ENCODE data around the gene FAM168A. TPM values are rescaled to one million over a fixed set of nuclear protein-coding genes. Genes with fewer than 3 reads are reported as not detected.

The FAM168A gene
- total and polyA plus RNA-seq, 7 donors: 5.3 to 28.6 (median 18.1) TPM

GRCh38 chr11:73416786-73417185, 181.1 kb downstream of the FAM168A start:
- TF ChIP-seq CTCF (IDR thresholded peaks at IDR 0.05): no peak
- Histone ChIP-seq H3K4me1 (peaks cover 29% of the 10 kb centered on the region), H3K27me3 (ENCODE audit: insufficient read depth in 3 of 3, low read length in 2 of 3) (no peaks in the 10 kb centered on the region), H3K9me3 (no peaks in the 10 kb centered on the region), H3K36me3 (ENCODE audit: insufficient read depth in 1 of 2, low read depth in 1 of 2) (peaks cover 5 to 26% of the 10 kb centered on the region in 2 donors), H3K4me3 (no peak overlapping the region), H3K27ac (peak overlapping the region; percentile 59)
- intact Hi-C loops (cut with DNase I): no loop called here
- DNase-seq (no peak), ATAC-seq (peak in 1 of 4 donors; percentile 9)
- 94 to 98% (median 97%) methylated on average over 2 of the region's 2 CpGs for WGBS, 3 donors

- H3K4me3 ChIP-seq: no peak overlapping the region
- no peak for ATAC-seq
- H3K4me1 ChIP-seq: peaks cover 29% of the 10 kb centered on the region
- 85 to 89% (median 85%) methylated on average over 4 of the region's 4 CpGs for WGBS, 3 donors
- no peaks in the 10 kb centered on the region for H3K9me3 ChIP-seq
- TF ChIP-seq CTCF (IDR thresholded peaks at IDR 0.05): no peak
- intact Hi-C loops (cut with DNase I): no loop called here
- peak overlapping the region; percentile 53 for H3K27ac ChIP-seq
- H3K36me3 ChIP-seq (ENCODE audit: insufficient read depth in 1 of 2, low read depth in 1 of 2): peaks cover 5 to 32% of the 10 kb centered on the region in 2 donors
- DNase-seq: no peak
- no peaks in the 10 kb centered on the region for H3K27me3 ChIP-seq (ENCODE audit: insufficient read depth in 3 of 3, low read length in 2 of 3)
Observed at GRCh38 chr11:73415854-73416615, 181.9 kb downstream of the FAM168A start.

- intact Hi-C loops (cut with DNase I): no loop called here
- H3K36me3 ChIP-seq (ENCODE audit: insufficient read depth in 1 of 2, low read depth in 1 of 2): peaks cover 5 to 32% of the 10 kb centered on the region in 2 donors
- WGBS, 3 donors: 39 to 70% (median 58%) methylated on average over 1 of the region's 1 CpG
Observed at GRCh38 chr11:73414977-73415651, 182.8 kb downstream of the FAM168A start.

GRCh38 chr11:73413256-73413655, 184.7 kb downstream of the FAM168A start:
- no peak overlapping the region for H3K27ac ChIP-seq
- H3K4me3 ChIP-seq: no peak overlapping the region
- intact Hi-C loops (cut with DNase I): no loop called here
- DNase-seq: no peak
- peaks cover 29% of the 10 kb centered on the region for H3K4me1 ChIP-seq
- no peaks in the 10 kb centered on the region for H3K27me3 ChIP-seq (ENCODE audit: insufficient read depth in 3 of 3, low read length in 2 of 3)
- WGBS, 3 donors: 85 to 89% (median 86%) methylated on average over 2 of the region's 2 CpGs
- H3K36me3 ChIP-seq (ENCODE audit: insufficient read depth in 1 of 2, low read depth in 1 of 2): peaks cover 2 to 33% of the 10 kb centered on the region in 2 donors
- no peak for TF ChIP-seq CTCF (IDR thresholded peaks at IDR 0.05)
- ATAC-seq: no peak
- H3K9me3 ChIP-seq: no peaks in the 10 kb centered on the region

More at GRCh38 chr11:73414977-73415651, 182.8 kb downstream of the FAM168A start:
- H3K4me1 ChIP-seq: peaks cover 29% of the 10 kb centered on the region
- ATAC-seq: peak; percentile 51 to 87 (median 66)
- H3K27ac ChIP-seq: peak overlapping the region; percentile 53
- no peaks in the 10 kb centered on the region for H3K27me3 ChIP-seq (ENCODE audit: insufficient read depth in 3 of 3, low read length in 2 of 3)
- no peak for DNase-seq
- no peak for TF ChIP-seq CTCF (IDR thresholded peaks at IDR 0.05)
- no peaks in the 10 kb centered on the region for H3K9me3 ChIP-seq
- H3K4me3 ChIP-seq: no peak overlapping the region
